GM21723 (cell line): ENCODE measurements around the gene DUSP10.

Experiments used
- ATAC-seq: cut with Tn5 transposase; IDR thresholded peaks from one replicate; pipeline ENCODE4 v1.9.1; 2021; ENCODE audit warnings: mild to moderate bottlenecking, moderate library complexity; ENCODE audit not compliant: unreplicated experiment

DUSP10 gene

GRCh38 chr1:221734187-221734586 lies 7.7 kb downstream of the DUSP10 start:
- ATAC-seq = no peak

GRCh38 chr1:221732052-221732451 lies 9.8 kb downstream of the DUSP10 start:
- no peak for ATAC-seq

- no peak for ATAC-seq
Observed at GRCh38 chr1:221729771-221730330, 12.0 kb downstream of the DUSP10 start.

- ATAC-seq = peak; percentile 4
Observed at GRCh38 chr1:221728037-221728505, 13.8 kb downstream of the DUSP10 start.

- ATAC-seq = peak; percentile 35
Observed at GRCh38 chr1:221727146-221728036, 14.5 kb downstream of the DUSP10 start.

- ATAC-seq = peak; percentile 70
Observed at GRCh38 chr1:221725735-221726672, 15.9 kb downstream of the DUSP10 start.

GRCh38 chr1:221724931-221725605 lies 16.8 kb downstream of the DUSP10 start:
- ATAC-seq = no peak

- ATAC-seq = no peak
Observed at GRCh38 chr1:221723848-221724236, 18.0 kb downstream of the DUSP10 start.

- ATAC-seq = no peak
Observed at GRCh38 chr1:221723018-221723847, 18.7 kb downstream of the DUSP10 start.

- ATAC-seq = no peak
Observed at GRCh38 chr1:221722254-221723017, 19.5 kb downstream of the DUSP10 start.

- ATAC-seq = no peak
Observed at GRCh38 chr1:221720545-221720944, 21.3 kb downstream of the DUSP10 start.

- ATAC-seq = no peak
Observed at GRCh38 chr1:221719987-221720386, 21.9 kb downstream of the DUSP10 start.

- no peak for ATAC-seq
Observed at GRCh38 chr1:221719278-221719597, 22.7 kb downstream of the DUSP10 start.

- no peak for ATAC-seq
Observed at GRCh38 chr1:221718381-221719277, 23.3 kb downstream of the DUSP10 start.

- ATAC-seq = no peak
Observed at GRCh38 chr1:221717485-221717853, 24.4 kb downstream of the DUSP10 start.

GRCh38 chr1:221716713-221717484 lies 25.0 kb downstream of the DUSP10 start:
- no peak for ATAC-seq
